GM08714 (cell line): ENCODE results near the gene CNTNAP2.

Source experiments
- H3K4me3 ChIP-seq: fragments of 200-500 bp; sonication (Bioruptor generic); 2 replicates; pipeline ENCODE4 v1.5.1; 2014; ENCODE audit warnings: mild to moderate bottlenecking, low read length, inconsistent platforms
- ZNF274 ChIP-seq: IDR thresholded peaks from 2 replicates; pipeline ENCODE4 v1.6.1; 2012; ENCODE audit warnings: mild to moderate bottlenecking, low read depth, low read length

The CNTNAP2 gene

GRCh38 chr7:146660839-146661238 is 544.2 kb downstream of the CNTNAP2 start:
- no peak for TF ChIP-seq ZNF274
- H3K4me3 ChIP-seq: no peak overlapping the region

GRCh38 chr7:146661435-146661834 is 544.8 kb downstream of the CNTNAP2 start:
- H3K4me3 ChIP-seq: no peak overlapping the region
- TF ChIP-seq ZNF274: no peak

GRCh38 chr7:146661929-146662328 is 545.3 kb downstream of the CNTNAP2 start:
- no peak overlapping the region for H3K4me3 ChIP-seq
- no peak for TF ChIP-seq ZNF274

GRCh38 chr7:146665023-146665422 is 548.4 kb downstream of the CNTNAP2 start:
- no peak for TF ChIP-seq ZNF274
- no peak overlapping the region for H3K4me3 ChIP-seq

- no peak for TF ChIP-seq ZNF274
- H3K4me3 ChIP-seq: no peak overlapping the region
Observed at GRCh38 chr7:146670532-146670931, 553.9 kb downstream of the CNTNAP2 start.

GRCh38 chr7:146681487-146681886 is 564.9 kb downstream of the CNTNAP2 start:
- TF ChIP-seq ZNF274: no peak
- H3K4me3 ChIP-seq: no peak overlapping the region

GRCh38 chr7:146683439-146683838 is 566.8 kb downstream of the CNTNAP2 start:
- TF ChIP-seq ZNF274: no peak
- H3K4me3 ChIP-seq: no peak overlapping the region

GRCh38 chr7:146690987-146691386 is 574.4 kb downstream of the CNTNAP2 start:
- H3K4me3 ChIP-seq: no peak overlapping the region
- no peak for TF ChIP-seq ZNF274

GRCh38 chr7:146698995-146699610 is 582.5 kb downstream of the CNTNAP2 start:
- H3K4me3 ChIP-seq: no peak overlapping the region
- TF ChIP-seq ZNF274: no peak

GRCh38 chr7:146700015-146700560 is 583.5 kb downstream of the CNTNAP2 start:
- no peak for TF ChIP-seq ZNF274
- H3K4me3 ChIP-seq: no peak overlapping the region

GRCh38 chr7:146701166-146701565 is 584.6 kb downstream of the CNTNAP2 start:
- H3K4me3 ChIP-seq: no peak overlapping the region
- TF ChIP-seq ZNF274: no peak

- H3K4me3 ChIP-seq: no peak overlapping the region
- no peak for TF ChIP-seq ZNF274
Observed at GRCh38 chr7:146702898-146703297, 586.3 kb downstream of the CNTNAP2 start.

GRCh38 chr7:146709451-146710027 is 592.9 kb downstream of the CNTNAP2 start:
- no peak overlapping the region for H3K4me3 ChIP-seq
- TF ChIP-seq ZNF274: no peak

- no peak overlapping the region for H3K4me3 ChIP-seq
- no peak for TF ChIP-seq ZNF274
Observed at GRCh38 chr7:146713205-146713604, 596.6 kb downstream of the CNTNAP2 start.

- H3K4me3 ChIP-seq: no peak overlapping the region
- TF ChIP-seq ZNF274: no peak
Observed at GRCh38 chr7:146713934-146714333, 597.3 kb downstream of the CNTNAP2 start.
